Measurements from ENCODE around the gene AVEN. TPM values are rescaled to one million over a fixed set of nuclear protein-coding genes. Genes with fewer than 3 reads are reported as not detected.

AVEN gene
- total and polyA plus RNA-seq, 4 donors: 18.1 to 58.7 (median 27.0) TPM

GRCh38 chr15:33907326-33907725, 131.7 kb downstream of the AVEN start:
- intact Hi-C loops (cut with DNase I): no loop called here
- DNase-seq (no peak), ATAC-seq (ENCODE audit: low FRiP score) (no peak)
- H3K27me3 ChIP-seq (ENCODE audit: control insufficient read depth in 1 of 2, insufficient read depth in 2 of 2, low read length in 1 of 2): no peaks in the 10 kb centered on the region
- H3K4me3 ChIP-seq (ENCODE audit: low read length in 2 of 2): no peak overlapping the region
- no peaks in the 10 kb centered on the region for H3K9me3 ChIP-seq (ENCODE audit: control insufficient read depth, low read length)
- H3K36me3 ChIP-seq (ENCODE audit: control insufficient read depth in 1 of 2, insufficient read depth in 2 of 2, low read length in 1 of 2): no peaks in the 10 kb centered on the region
- H3K27ac ChIP-seq (ENCODE audit: low read depth in 1 of 2, low read length in 2 of 2): no peak overlapping the region
- H3K4me1 ChIP-seq (ENCODE audit: control insufficient read depth in 1 of 2, insufficient read depth in 2 of 2, low read length in 2 of 2): peaks cover 0 to 3% of the 10 kb centered on the region in 2 donors

DNA sequence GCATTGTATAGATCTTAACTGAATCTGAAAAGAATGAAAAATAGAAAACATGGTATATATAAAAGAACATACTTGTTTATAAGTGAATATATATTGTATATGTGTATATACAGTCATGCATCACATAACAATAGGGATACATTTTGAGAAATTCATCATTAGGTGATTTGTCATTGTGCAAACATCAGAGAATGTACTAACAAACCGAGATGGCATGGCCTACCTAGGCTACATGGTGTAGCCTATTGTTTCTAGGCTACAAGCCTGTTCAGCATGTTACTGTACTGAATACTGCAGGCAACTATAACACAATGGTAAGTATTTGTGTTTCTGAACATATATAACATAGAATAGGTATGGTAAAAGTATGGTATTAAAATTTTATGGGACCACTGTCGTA, 135.3 kb downstream of the AVEN start:
- ATAC-seq (ENCODE audit: low FRiP score) (no peak), DNase-seq (no peak)
- H3K4me1 ChIP-seq (ENCODE audit: control insufficient read depth in 1 of 2, insufficient read depth in 2 of 2, low read length in 2 of 2): no peaks in the 10 kb centered on the region
- H3K36me3 ChIP-seq (ENCODE audit: control insufficient read depth in 1 of 2, insufficient read depth in 2 of 2, low read length in 1 of 2): no peaks in the 10 kb centered on the region
- H3K4me3 ChIP-seq (ENCODE audit: low read length in 2 of 2): no peak overlapping the region
- intact Hi-C loops (cut with DNase I): no loop called here
- 94 to 96% methylated on average over 2 of the region's 2 CpGs for WGBS, 2 donors
- H3K9me3 ChIP-seq (ENCODE audit: control insufficient read depth, low read length): no peaks in the 10 kb centered on the region
- H3K27ac ChIP-seq (ENCODE audit: low read depth in 1 of 2, low read length in 2 of 2): no peak overlapping the region
- no peaks in the 10 kb centered on the region for H3K27me3 ChIP-seq (ENCODE audit: control insufficient read depth in 1 of 2, insufficient read depth in 2 of 2, low read length in 1 of 2)

GRCh38 chr15:33902043-33902442, 137.0 kb downstream of the AVEN start:
- no peaks in the 10 kb centered on the region for H3K27me3 ChIP-seq (ENCODE audit: control insufficient read depth in 1 of 2, insufficient read depth in 2 of 2, low read length in 1 of 2)
- intact Hi-C loops (cut with DNase I): no loop called here
- no peak overlapping the region for H3K4me3 ChIP-seq (ENCODE audit: low read length in 2 of 2)
- ATAC-seq (ENCODE audit: low FRiP score): no peak
- no peaks in the 10 kb centered on the region for H3K36me3 ChIP-seq (ENCODE audit: control insufficient read depth in 1 of 2, insufficient read depth in 2 of 2, low read length in 1 of 2)
- H3K27ac ChIP-seq (ENCODE audit: low read depth in 1 of 2, low read length in 2 of 2): no peak overlapping the region
- no peak for DNase-seq
- H3K9me3 ChIP-seq (ENCODE audit: control insufficient read depth, low read length): no peaks in the 10 kb centered on the region
- 0% methylated on average over 1 of the region's 1 CpG for WGBS, 2 donors
- H3K4me1 ChIP-seq (ENCODE audit: control insufficient read depth in 1 of 2, insufficient read depth in 2 of 2, low read length in 2 of 2): no peaks in the 10 kb centered on the region

- DNase-seq: no peak
- H3K4me3 ChIP-seq (ENCODE audit: low read length in 2 of 2): no peak overlapping the region
- intact Hi-C loops (cut with DNase I): no loop called here
- no peaks in the 10 kb centered on the region for H3K4me1 ChIP-seq (ENCODE audit: control insufficient read depth in 1 of 2, insufficient read depth in 2 of 2, low read length in 2 of 2)
- no peak overlapping the region for H3K27ac ChIP-seq (ENCODE audit: low read depth in 1 of 2, low read length in 2 of 2)
- H3K27me3 ChIP-seq (ENCODE audit: control insufficient read depth in 1 of 2, insufficient read depth in 2 of 2, low read length in 1 of 2): no peaks in the 10 kb centered on the region
- WGBS, 2 donors: 91 to 96% methylated on average over 6 of the region's 6 CpGs
- H3K36me3 ChIP-seq (ENCODE audit: control insufficient read depth in 1 of 2, insufficient read depth in 2 of 2, low read length in 1 of 2): no peaks in the 10 kb centered on the region
- H3K9me3 ChIP-seq (ENCODE audit: control insufficient read depth, low read length): no peaks in the 10 kb centered on the region
- no peak for ATAC-seq (ENCODE audit: low FRiP score)
These were observed 144.8 kb downstream of the AVEN start for GRCh38 chr15:33894193-33894592.

DNA sequence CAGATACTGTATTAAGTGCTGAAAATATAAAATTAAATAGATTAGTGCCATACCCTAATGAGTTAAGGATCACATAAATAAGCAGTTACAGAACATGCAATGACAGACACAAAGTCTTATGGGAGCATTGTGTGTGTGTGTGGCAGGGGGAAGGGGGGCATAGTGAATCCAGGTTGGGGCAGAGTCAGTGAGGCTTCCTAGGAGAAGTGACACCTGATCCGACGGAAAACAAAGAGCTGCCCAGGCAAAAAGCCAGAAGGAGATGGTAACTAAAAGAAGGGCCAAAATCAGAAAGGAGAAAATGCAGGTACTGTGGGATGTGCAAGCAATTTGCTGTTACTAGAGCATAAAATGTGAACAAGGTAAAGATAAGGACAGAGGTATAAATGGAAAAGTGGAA, 150.8 kb downstream of the AVEN start:
- H3K27me3 ChIP-seq (ENCODE audit: control insufficient read depth in 1 of 2, insufficient read depth in 2 of 2, low read length in 1 of 2): no peaks in the 10 kb centered on the region
- H3K36me3 ChIP-seq (ENCODE audit: control insufficient read depth in 1 of 2, insufficient read depth in 2 of 2, low read length in 1 of 2): no peaks in the 10 kb centered on the region
- no peaks in the 10 kb centered on the region for H3K9me3 ChIP-seq (ENCODE audit: control insufficient read depth, low read length)
- 76 to 83% methylated on average over 2 of the region's 2 CpGs for WGBS, 2 donors
- H3K4me3 ChIP-seq (ENCODE audit: low read length in 2 of 2): no peak overlapping the region
- H3K4me1 ChIP-seq (ENCODE audit: control insufficient read depth in 1 of 2, insufficient read depth in 2 of 2, low read length in 2 of 2): no peaks in the 10 kb centered on the region
- ATAC-seq (ENCODE audit: low FRiP score): no peak
- intact Hi-C loops (cut with DNase I): no loop called here
- DNase-seq: no peak
- H3K27ac ChIP-seq (ENCODE audit: low read depth in 1 of 2, low read length in 2 of 2): no peak overlapping the region

GRCh38 chr15:33882921-33883320, 156.1 kb downstream of the AVEN start:
- H3K4me1 ChIP-seq (ENCODE audit: control insufficient read depth in 1 of 2, insufficient read depth in 2 of 2, low read length in 2 of 2): no peaks in the 10 kb centered on the region
- DNase-seq: no peak
- intact Hi-C loops (cut with DNase I): no loop called here
- no peaks in the 10 kb centered on the region for H3K9me3 ChIP-seq (ENCODE audit: control insufficient read depth, low read length)
- H3K4me3 ChIP-seq (ENCODE audit: low read length in 2 of 2): no peak overlapping the region
- no peaks in the 10 kb centered on the region for H3K36me3 ChIP-seq (ENCODE audit: control insufficient read depth in 1 of 2, insufficient read depth in 2 of 2, low read length in 1 of 2)
- H3K27ac ChIP-seq (ENCODE audit: low read depth in 1 of 2, low read length in 2 of 2): no peak overlapping the region
- no peaks in the 10 kb centered on the region for H3K27me3 ChIP-seq (ENCODE audit: control insufficient read depth in 1 of 2, insufficient read depth in 2 of 2, low read length in 1 of 2)
- WGBS, 2 donors: 95 to 98% methylated on average over 2 of the region's 2 CpGs
- ATAC-seq (ENCODE audit: low FRiP score): no peak

GRCh38 chr15:33874156-33874555, 164.8 kb downstream of the AVEN start:
- DNase-seq (no peak), ATAC-seq (ENCODE audit: low FRiP score) (no peak)
- Histone ChIP-seq H3K4me1 (ENCODE audit: control insufficient read depth in 1 of 2, insufficient read depth in 2 of 2, low read length in 2 of 2) (no peaks in the 10 kb centered on the region), H3K4me3 (ENCODE audit: low read length in 2 of 2) (no peak overlapping the region), H3K27ac (ENCODE audit: low read depth in 1 of 2, low read length in 2 of 2) (no peak overlapping the region), H3K9me3 (ENCODE audit: control insufficient read depth, low read length) (no peaks in the 10 kb centered on the region), H3K27me3 (ENCODE audit: control insufficient read depth in 1 of 2, insufficient read depth in 2 of 2, low read length in 1 of 2) (no peaks in the 10 kb centered on the region), H3K36me3 (ENCODE audit: control insufficient read depth in 1 of 2, insufficient read depth in 2 of 2, low read length in 1 of 2) (peaks cover 0 to 3% of the 10 kb centered on the region in 2 donors)
- intact Hi-C loops (cut with DNase I): no loop called here
- WGBS, 2 donors: 88 to 98% methylated on average over 2 of the region's 2 CpGs

DNA sequence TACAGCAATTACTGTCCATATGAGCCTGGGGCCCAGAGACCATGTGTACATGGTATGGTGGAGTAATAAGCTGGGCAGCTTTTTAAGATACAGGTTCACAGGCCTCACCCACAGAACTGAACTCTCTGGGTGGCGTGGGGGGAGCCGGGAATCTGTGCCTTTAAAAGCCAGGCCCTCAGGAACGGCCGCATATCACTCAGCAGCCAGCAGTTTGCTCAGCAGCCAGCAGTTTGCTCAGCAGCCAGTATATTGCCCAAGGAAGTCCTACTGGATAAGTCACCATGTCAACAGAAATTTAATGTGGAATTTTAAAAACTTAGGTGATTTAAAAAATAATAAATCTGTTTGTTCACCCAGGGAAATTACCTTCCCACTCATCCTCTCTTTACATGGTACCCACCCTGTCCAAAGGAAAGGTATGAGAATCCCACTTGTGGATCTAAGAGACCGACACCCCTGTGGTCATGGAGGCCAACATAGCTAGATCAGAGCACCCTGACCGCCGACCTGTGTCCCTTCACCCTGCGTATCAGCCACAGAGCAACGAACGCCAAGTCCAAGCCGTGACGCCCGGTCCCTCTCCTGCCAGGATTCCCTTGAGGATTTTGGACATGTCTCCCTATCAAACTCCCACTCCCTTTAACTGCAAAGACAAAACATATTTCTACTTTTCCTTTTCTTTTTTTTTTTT, 166.4 kb downstream of the AVEN start:
- Histone ChIP-seq H3K27ac (ENCODE audit: low read depth in 1 of 2, low read length in 2 of 2) (no peak overlapping the region), H3K36me3 (ENCODE audit: control insufficient read depth in 1 of 2, insufficient read depth in 2 of 2, low read length in 1 of 2) (peaks cover 0 to 3% of the 10 kb centered on the region in 2 donors), H3K4me1 (ENCODE audit: control insufficient read depth in 1 of 2, insufficient read depth in 2 of 2, low read length in 2 of 2) (no peaks in the 10 kb centered on the region), H3K4me3 (ENCODE audit: low read length in 2 of 2) (no peak overlapping the region), H3K27me3 (ENCODE audit: control insufficient read depth in 1 of 2, insufficient read depth in 2 of 2, low read length in 1 of 2) (no peaks in the 10 kb centered on the region), H3K9me3 (ENCODE audit: control insufficient read depth, low read length) (no peaks in the 10 kb centered on the region)
- intact Hi-C loops (cut with DNase I): no loop called here
- DNase-seq (no peak), ATAC-seq (ENCODE audit: low FRiP score) (no peak)
- WGBS, 2 donors: 67 to 71% methylated on average over 13 of the region's 13 CpGs

- no peak overlapping the region for H3K4me3 ChIP-seq (ENCODE audit: low read length in 2 of 2)
- 79 to 84% methylated on average over 2 of the region's 2 CpGs for WGBS, 2 donors
- intact Hi-C loops (cut with DNase I): no loop called here
- H3K27ac ChIP-seq (ENCODE audit: low read depth in 1 of 2, low read length in 2 of 2): no peak overlapping the region
- ATAC-seq (ENCODE audit: low FRiP score) (no peak), DNase-seq (no peak)
- H3K27me3 ChIP-seq (ENCODE audit: control insufficient read depth in 1 of 2, insufficient read depth in 2 of 2, low read length in 1 of 2): no peaks in the 10 kb centered on the region
- no peaks in the 10 kb centered on the region for H3K4me1 ChIP-seq (ENCODE audit: control insufficient read depth in 1 of 2, insufficient read depth in 2 of 2, low read length in 2 of 2)
- no peaks in the 10 kb centered on the region for H3K9me3 ChIP-seq (ENCODE audit: control insufficient read depth, low read length)
- peaks cover 0 to 3% of the 10 kb centered on the region in 2 donors for H3K36me3 ChIP-seq (ENCODE audit: control insufficient read depth in 1 of 2, insufficient read depth in 2 of 2, low read length in 1 of 2)
These were observed 167.0 kb downstream of the AVEN start for GRCh38 chr15:33871980-33872379.
